ENCODE data around the gene NUP62. TPM values are rescaled to one million over a fixed set of nuclear protein-coding genes. Genes with fewer than 3 reads are reported as not detected.

NUP62 gene
- total RNA-seq, 1 experiment from 2014 or later = 127 TPM

GRCh38 chr19:49924004-49924880 lies 5.1 kb downstream of the NUP62 start:
- Histone ChIP-seq H2BK20ac (ENCODE audit: low read depth, low read length, poor library complexity, severe bottlenecking) (no peak overlapping the region), H4K5ac (ENCODE audit: insufficient read length, low read depth, low read length) (no peak overlapping the region), H3K4me2 (ENCODE audit: insufficient read depth, insufficient read length, low read length) (no peak overlapping the region), H2BK120ac (ENCODE audit: low read depth, low read length, poor library complexity, severe bottlenecking) (no peak overlapping the region), H3K9me3 (ENCODE audit: control insufficient read depth, low read depth, low read length) (no peaks in the 10 kb centered on the region), H3K23ac (ENCODE audit: insufficient read length, low read depth, low read length) (no peak overlapping the region), H3K79me1 (ENCODE audit: insufficient read depth, low read depth, low read length, poor library complexity, severe bottlenecking) (peaks cover 5% of the 10 kb centered on the region), H3K27me3 (ENCODE audit: insufficient read depth, low read length) (no peaks in the 10 kb centered on the region), H2BK15ac (ENCODE audit: low read depth, low read length) (no peak overlapping the region), H3K14ac (ENCODE audit: insufficient read depth, low read length) (no peak overlapping the region), H4K20me1 (ENCODE audit: control insufficient read depth, insufficient read depth, insufficient read length) (peaks cover 5% of the 10 kb centered on the region), H3K56ac (ENCODE audit: insufficient read length, low read depth, low read length) (no peak overlapping the region), H2BK5ac (ENCODE audit: insufficient read length, low read length) (no peak overlapping the region), H3K27ac (ENCODE audit: insufficient read length, low read depth, low read length) (no peak overlapping the region), H3K4ac (ENCODE audit: low read depth, low read length) (no peak overlapping the region), H3T11ph (ENCODE audit: low read length) (no peak overlapping the region), H4K91ac (ENCODE audit: insufficient read length, low read depth, low read length) (no peak overlapping the region), H2BK12ac (ENCODE audit: insufficient read length, low read depth, low read length) (no peak overlapping the region), H2AK5ac (ENCODE audit: insufficient read length, low read length) (no peak overlapping the region), H3K79me2 (ENCODE audit: insufficient read depth, low read length) (peaks cover 41% of the 10 kb centered on the region; the same call in 1 of the 2 replicates), H3K4me1 (ENCODE audit: insufficient read depth, low read length) (no peaks in the 10 kb centered on the region), H2AFZ (ENCODE audit: low read length) (no peak overlapping the region), H3K18ac (ENCODE audit: insufficient read length, low read depth, low read length) (no peak overlapping the region), H3K23me2 (ENCODE audit: insufficient read length, low read depth, low read length, poor library complexity, severe bottlenecking) (peaks cover 4% of the 10 kb centered on the region), H3K9ac (ENCODE audit: extremely low read depth, insufficient read length, low read length) (no peak overlapping the region), H4K8ac (replicated peaks; ENCODE audit: insufficient read length, low read depth, low read length) (no peak overlapping the region)
- Mint-ChIP-seq H3K4me1 (peaks cover 30 to 58% of the 10 kb centered on the region in 2 experiments), H3K9me3 (peaks cover 0 to 2% of the 10 kb centered on the region in 2 experiments; a peak in 3 of 5 replicates), H3K36me3 (ENCODE audit: insufficient read depth in 1 of 3, low read depth in 3 of 3) (peaks cover 54 to 84% (median 80%) of the 10 kb centered on the region in 3 experiments; a peak in 6 of 7 replicates), H3K27ac (peak overlapping the region; percentile 73 to 92 (median 83)), H3K27me3 (ENCODE audit: low read depth) (peaks cover under 1% of the 10 kb centered on the region; the same call in 1 of the 2 replicates), H3K4me3 (peak overlapping the region in 1 of 2 experiments; percentile 57; a peak in 2 of 5 replicates)
- WGBS (ENCODE audit: extremely low coverage, insufficient read length, low lambda C conversion rate) = no CpG with 5 or more reads among the region's 25 CpGs
- no peak for DNase-seq
- TF ChIP-seq CTCF (conservative IDR thresholded peaks at IDR 0.05) = no peak
